MCF 10A (cell line): ENCODE results near the gene CCDC154. TPM values are rescaled to one million over a fixed set of nuclear protein-coding genes. Genes with fewer than 3 reads are reported as not detected.

ENCODE experiments used
- BruUV-seq: library from RNA; stranded (reverse); fragments of 400-500 nt; replicated peaks from 2 replicates; lab custom pipeline; 2021; lab: Mats Ljungman, UMichigan
- CTCF ChIA-PET: fragments of 300-600 bp; sonication (Branson Sonifier 250); formaldehyde crosslinking; extraction: SDS; loops from one replicate; lab custom pipeline; 2021; ENCODE audit warnings: antibody characterized with exemption, inconsistent platforms; lab: Yijun Ruan, JAX
- POLR2A ChIA-PET: fragments of 300-600, 350-650 bp; sonication (Branson Sonifier 250); formaldehyde crosslinking; extraction: SDS; loops from one replicate; lab custom pipeline; 2020; ENCODE audit warnings: antibody characterized with exemption, inconsistent platforms; lab: Yijun Ruan, JAX
- DNase-seq: peaks from one replicate; pipeline ENCODE4 v3.0.0-alpha.2; 2018; ENCODE audit not compliant: unreplicated experiment
- H3K27ac Mint-ChIP-seq: one replicate; pipeline ENCODE4 v1.8.0; 2022; ENCODE audit warnings: mild to moderate bottlenecking, low read depth, mixed read lengths; ENCODE audit not compliant: unreplicated experiment
- H3K27me3 Mint-ChIP-seq: one replicate; pipeline ENCODE4 v1.8.0; 2022; ENCODE audit warnings: mixed read lengths; ENCODE audit not compliant: insufficient read depth, unreplicated experiment
- H3K36me3 Mint-ChIP-seq: one replicate; pipeline ENCODE4 v1.8.0; 2022; ENCODE audit warnings: mild to moderate bottlenecking, moderate library complexity, mixed read lengths; ENCODE audit not compliant: insufficient read depth, unreplicated experiment
- H3K4me1 Mint-ChIP-seq: one replicate; pipeline ENCODE4 v1.8.0; 2022; ENCODE audit warnings: mixed read lengths; ENCODE audit not compliant: insufficient read depth, unreplicated experiment
- H3K4me3 Mint-ChIP-seq: one replicate; pipeline ENCODE4 v1.8.0; 2022; ENCODE audit warnings: mild to moderate bottlenecking, moderate library complexity, mixed read lengths; ENCODE audit not compliant: unreplicated experiment
- H3K9me3 Mint-ChIP-seq: one replicate; pipeline ENCODE4 v1.8.0; 2022; ENCODE audit warnings: mixed read lengths; ENCODE audit not compliant: unreplicated experiment
- CTCF ChIP-seq: fragments of 200-600 bp; IDR thresholded peaks from one replicate; pipeline ENCODE4 v1.8.0; 2022; ENCODE audit warnings: antibody characterized with exemption, mild to moderate bottlenecking; ENCODE audit not compliant: unreplicated experiment
- intact Hi-C: fragments of 100-400 bp; cut with micrococcal nuclease; formaldehyde crosslinking; loops from 2 replicates; pipeline ENCODE4 v1.14.1; 2022
- total RNA-seq: library from RNA; stranded (reverse); gene quantifications from 2 replicates; pipeline ENCODE4 v1.2.3, GENCODE V29; 2022

Gene CCDC154
- total RNA-seq, 1 experiment from 2014 or later = 0.28 TPM

GRCh38 chr16:1397779-1398178, 46.6 kb downstream of the CCDC154 start:
- no peak for DNase-seq
- CTCF ChIA-PET = no interaction called here
- H3K4me1 Mint-ChIP-seq = no peaks in the 10 kb centered on the region
- H3K4me3 Mint-ChIP-seq = no peak overlapping the region
- H3K27me3 Mint-ChIP-seq = no peaks in the 10 kb centered on the region
- BruUV-seq = no TSS peak
- H3K36me3 Mint-ChIP-seq = peaks cover 15% of the 10 kb centered on the region
- POLR2A ChIA-PET = interaction anchor here (1.4 kb wide), 1 partner anchor 10 kb away, joined by 4 read pairs; no protein-coding TSS in a partner anchor
- no peaks in the 10 kb centered on the region for H3K9me3 Mint-ChIP-seq
- intact Hi-C loops = no loop called here
- no peak for TF ChIP-seq CTCF
- H3K27ac Mint-ChIP-seq = no peak overlapping the region

- no peak for TF ChIP-seq CTCF
- ChIA-PET POLR2A (no interaction called here), CTCF (interaction anchor here (1.3 kb wide), 1 partner anchor 17 kb away, joined by 3 read pairs; no protein-coding TSS in a partner anchor)
- no TSS peak for BruUV-seq
- Mint-ChIP-seq H3K36me3 (peaks cover 6% of the 10 kb centered on the region), H3K4me3 (no peak overlapping the region), H3K9me3 (no peaks in the 10 kb centered on the region), H3K27ac (no peak overlapping the region), H3K27me3 (no peaks in the 10 kb centered on the region), H3K4me1 (no peaks in the 10 kb centered on the region)
- intact Hi-C loops = no loop called here
- no peak for DNase-seq
Measured at GRCh38 chr16:1395444-1396031, 48.8 kb downstream of the CCDC154 start.

- POLR2A ChIA-PET = no interaction called here
- peaks cover 6% of the 10 kb centered on the region for H3K36me3 Mint-ChIP-seq
Measured at GRCh38 chr16:1394367-1394951, 49.9 kb downstream of the CCDC154 start.

More at GRCh38 chr16:1394367-1394951, 49.9 kb downstream of the CCDC154 start:
- H3K9me3 Mint-ChIP-seq = no peaks in the 10 kb centered on the region
- no peaks in the 10 kb centered on the region for H3K4me1 Mint-ChIP-seq
- CTCF ChIA-PET = no interaction called here
- intact Hi-C loops = no loop called here
- H3K27me3 Mint-ChIP-seq = no peaks in the 10 kb centered on the region
- DNase-seq = no peak
- no peak overlapping the region for H3K27ac Mint-ChIP-seq
- H3K4me3 Mint-ChIP-seq = no peak overlapping the region
- BruUV-seq = no TSS peak
- TF ChIP-seq CTCF = no peak
